Neutrophil (primary cell): ENCODE data around the gene TSKS.

Experiments used
- H3K27ac ChIP-seq: fragments of 200-600 bp; sonication (generic); 2 replicates; pipeline ENCODE4 v1.5.1; 2016; ENCODE audit warnings: mild to moderate bottlenecking, moderate library complexity
- H3K27me3 ChIP-seq: fragments of 200-600 bp; sonication (generic); 2 replicates; pipeline ENCODE4 v1.6.0; 2016; ENCODE audit warnings: mild to moderate bottlenecking
- H3K36me3 ChIP-seq: fragments of 200-600 bp; sonication (generic); 2 replicates; pipeline ENCODE4 v1.5.1; 2017
- H3K4me1 ChIP-seq, 2 experiments: fragments of 200-600 bp in 1 of 2; sonication (generic) in 1 of 2; 1 replicate in 1 of 2; 2 replicates in 1 of 2; pipeline versions ENCODE4 v1.5.1 to v1.6.1; 2013 to 2016; ENCODE audit warnings: low read depth in 1 of 2, low read length in 1 of 2, mild to moderate bottlenecking in 1 of 2, moderate library complexity in 1 of 2; ENCODE audit not compliant: control insufficient read depth in 1 of 2, insufficient read depth in 1 of 2
- H3K4me3 ChIP-seq, 2 experiments: fragments of 200-600 bp in 1 of 2; sonication (generic) in 1 of 2; 1 replicate in 1 of 2; 2 replicates in 1 of 2; pipeline ENCODE4 v1.5.1; 2013 to 2016; ENCODE audit warnings: low read depth in 1 of 2, low read length in 1 of 2, mild to moderate bottlenecking in 1 of 2, moderate library complexity in 1 of 2
- H3K9me3 ChIP-seq: fragments of 200-600 bp; sonication (generic); 2 replicates; pipeline ENCODE4 v1.5.1; 2016
- TF ChIP-seq, protein P1 (sequence below): fragments of 200-600 bp; sonication (generic); IDR thresholded peaks from 2 replicates; pipeline ENCODE4 v1.5.1; 2016; ENCODE audit warnings: antibody characterized with exemption

The TSKS gene

GRCh38 chr19:49803529-49803856 is 40.4 kb upstream of the TSKS start:
- no peaks in the 10 kb centered on the region for H3K27me3 ChIP-seq
- no peak overlapping the region for H3K4me3 ChIP-seq
- H3K9me3 ChIP-seq, result no peaks in the 10 kb centered on the region
- H3K27ac ChIP-seq, result no peak overlapping the region
- H3K36me3 ChIP-seq, result peaks cover 89% of the 10 kb centered on the region
- TF ChIP-seq, protein P1, sequence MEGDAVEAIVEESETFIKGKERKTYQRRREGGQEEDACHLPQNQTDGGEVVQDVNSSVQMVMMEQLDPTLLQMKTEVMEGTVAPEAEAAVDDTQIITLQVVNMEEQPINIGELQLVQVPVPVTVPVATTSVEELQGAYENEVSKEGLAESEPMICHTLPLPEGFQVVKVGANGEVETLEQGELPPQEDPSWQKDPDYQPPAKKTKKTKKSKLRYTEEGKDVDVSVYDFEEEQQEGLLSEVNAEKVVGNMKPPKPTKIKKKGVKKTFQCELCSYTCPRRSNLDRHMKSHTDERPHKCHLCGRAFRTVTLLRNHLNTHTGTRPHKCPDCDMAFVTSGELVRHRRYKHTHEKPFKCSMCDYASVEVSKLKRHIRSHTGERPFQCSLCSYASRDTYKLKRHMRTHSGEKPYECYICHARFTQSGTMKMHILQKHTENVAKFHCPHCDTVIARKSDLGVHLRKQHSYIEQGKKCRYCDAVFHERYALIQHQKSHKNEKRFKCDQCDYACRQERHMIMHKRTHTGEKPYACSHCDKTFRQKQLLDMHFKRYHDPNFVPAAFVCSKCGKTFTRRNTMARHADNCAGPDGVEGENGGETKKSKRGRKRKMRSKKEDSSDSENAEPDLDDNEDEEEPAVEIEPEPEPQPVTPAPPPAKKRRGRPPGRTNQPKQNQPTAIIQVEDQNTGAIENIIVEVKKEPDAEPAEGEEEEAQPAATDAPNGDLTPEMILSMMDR, result no peak
- peaks cover 14 to 16% of the 10 kb centered on the region in 2 experiments for H3K4me1 ChIP-seq

GRCh38 chr19:49802836-49803528 is 39.9 kb upstream of the TSKS start:
- peaks cover 9 to 11% of the 10 kb centered on the region in 2 experiments for H3K4me1 ChIP-seq
- TF ChIP-seq, protein P1, result no peak
- peaks cover 94% of the 10 kb centered on the region for H3K36me3 ChIP-seq
- no peaks in the 10 kb centered on the region for H3K27me3 ChIP-seq
- H3K9me3 ChIP-seq, result no peaks in the 10 kb centered on the region
- no peak overlapping the region for H3K4me3 ChIP-seq
- H3K27ac ChIP-seq, result no peak overlapping the region

DNA sequence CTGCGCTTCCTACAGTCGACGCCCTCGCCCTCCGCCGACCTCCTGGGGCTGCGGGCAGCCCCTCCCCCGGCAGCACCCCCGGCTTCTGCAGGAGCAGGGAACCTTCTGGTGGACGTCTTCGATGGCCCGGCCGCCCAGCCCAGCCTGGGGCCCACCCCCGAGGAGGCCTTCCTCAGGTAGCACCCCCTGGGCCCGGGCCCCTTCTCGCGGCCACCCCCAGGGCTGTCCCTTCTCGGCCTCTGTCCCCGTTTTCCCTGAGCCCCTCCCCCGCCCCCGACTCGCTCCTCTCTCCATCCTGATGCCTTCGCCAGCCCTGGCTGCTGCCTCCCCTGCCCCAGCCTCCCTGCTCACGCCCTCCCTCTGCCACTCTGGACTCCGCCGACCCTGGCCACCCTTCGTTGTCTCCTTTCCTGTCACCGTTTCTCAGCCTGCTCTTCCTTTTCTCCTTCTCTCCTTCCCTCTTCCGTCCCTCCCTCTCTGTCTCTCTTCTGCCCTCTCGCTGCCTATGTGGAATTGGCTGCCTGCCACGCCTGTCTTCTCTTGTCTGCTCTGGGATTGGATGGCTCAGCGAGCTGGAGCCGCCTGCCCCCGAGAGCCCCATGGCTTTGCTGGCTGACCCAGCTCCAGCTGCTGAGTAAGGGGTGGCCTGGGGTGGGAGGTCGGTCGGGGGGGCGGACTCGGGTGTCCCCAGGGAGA is 39.0 kb upstream of the TSKS start:
- H3K27ac ChIP-seq, result no peak overlapping the region
- peaks cover 100% of the 10 kb centered on the region for H3K36me3 ChIP-seq
- H3K4me1 ChIP-seq, result peaks cover 2% of the 10 kb centered on the region in 2 experiments
- TF ChIP-seq, protein P1, result no peak
- H3K4me3 ChIP-seq, result no peak overlapping the region
- H3K27me3 ChIP-seq, result no peaks in the 10 kb centered on the region
- H3K9me3 ChIP-seq, result no peaks in the 10 kb centered on the region

GRCh38 chr19:49801401-49801888 is 38.3 kb upstream of the TSKS start:
- TF ChIP-seq, protein P1, result no peak
- no peaks in the 10 kb centered on the region for H3K9me3 ChIP-seq
- H3K27ac ChIP-seq, result no peak overlapping the region
- H3K4me3 ChIP-seq, result no peak overlapping the region
- H3K36me3 ChIP-seq, result peaks cover 100% of the 10 kb centered on the region
- H3K27me3 ChIP-seq, result no peaks in the 10 kb centered on the region
- H3K4me1 ChIP-seq, result no peaks in the 10 kb centered on the region

- H3K27ac ChIP-seq, result no peak overlapping the region
- no peaks in the 10 kb centered on the region for H3K9me3 ChIP-seq
- no peaks in the 10 kb centered on the region for H3K27me3 ChIP-seq
- no peak overlapping the region for H3K4me3 ChIP-seq
- TF ChIP-seq, protein P1, result no peak
- peaks cover 100% of the 10 kb centered on the region for H3K36me3 ChIP-seq
- no peaks in the 10 kb centered on the region for H3K4me1 ChIP-seq
Measured at GRCh38 chr19:49800771-49801170, 37.7 kb upstream of the TSKS start.
